ENCODE results near the gene CDC42EP4. TPM values are rescaled to one million over a fixed set of nuclear protein-coding genes. Genes with fewer than 3 reads are reported as not detected.
A peak's percentile ranks its signal among the peaks of the same experiment; 100 is the strongest.

Gene CDC42EP4
- total and polyA plus RNA-seq, 9 of the 15 experiments (the other 6 are each of a cell fraction or from before 2014, with no cell fraction given): 0.65 to 20.8 (median 12.3) TPM

DNA sequence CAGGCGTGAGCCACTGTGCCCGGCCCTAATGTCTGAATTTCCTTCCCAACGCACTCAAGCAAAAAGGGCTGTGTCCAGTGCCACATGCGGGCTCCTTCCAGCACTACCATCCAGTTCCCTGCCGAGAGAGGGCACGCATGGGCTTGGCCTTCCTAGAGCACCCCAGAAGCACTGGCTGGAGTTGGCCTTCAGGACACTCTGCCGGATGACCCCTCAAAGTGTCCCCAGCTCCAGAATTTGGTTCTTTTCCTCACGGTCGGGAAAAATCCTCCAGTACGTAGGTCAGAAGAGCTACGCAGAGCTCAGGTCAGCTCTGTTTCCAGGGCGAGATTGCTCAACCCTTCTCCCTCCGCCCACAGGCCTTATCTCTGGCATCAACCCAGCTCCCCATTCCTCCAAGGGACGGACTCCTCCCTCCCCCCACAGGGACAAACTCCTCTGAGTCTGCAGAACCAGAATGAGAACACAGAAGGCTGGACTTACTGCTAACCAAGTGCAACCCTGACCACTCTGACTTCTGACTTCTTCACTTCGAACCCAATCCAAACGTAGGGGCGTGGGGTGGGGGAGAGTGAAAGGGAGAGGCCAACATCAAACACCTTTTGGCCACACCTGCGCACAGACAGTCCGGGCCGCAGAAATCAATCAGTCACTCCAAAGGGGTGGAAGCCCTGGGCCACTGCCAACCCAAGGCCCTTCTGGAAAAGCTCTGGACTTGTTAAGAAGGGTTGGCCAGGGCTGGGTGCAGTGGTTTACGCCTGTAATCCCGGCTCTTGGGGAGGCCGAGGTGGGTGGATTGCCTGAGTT, 3.6 kb downstream of the CDC42EP4 start (continued):
- no peak for TF ChIP-seq PCBP2 (IDR thresholded peaks at IDR 0.05; ENCODE audit: low read depth, low read length, poor library complexity, severe bottlenecking)
- no peak for TF ChIP-seq ZNF696 (CRISPR knock-in tag; conservative IDR thresholded peaks at IDR 0.05)
- no peak for TF ChIP-seq ZNF780A (CRISPR knock-in tag; IDR thresholded peaks at IDR 0.05)
- TF ChIP-seq MYBL2 (IDR thresholded peaks at IDR 0.05; ENCODE audit: low read depth): no peak
- no peak for TF ChIP-seq MYBL2 (CRISPR knock-in tag; IDR thresholded peaks at IDR 0.05; ENCODE audit: borderline replicate concordance)
- 0 out of 2 replicates have a peak, but pooled peaks have one; percentile 20 for TF ChIP-seq ZBTB17 (CRISPR knock-in tag; IDR thresholded peaks at IDR 0.05)
- TF ChIP-seq RBFOX2 (IDR thresholded peaks at IDR 0.05; ENCODE audit: low read depth, low read length): 0 out of 2 replicates have a peak, but pooled peaks have one; percentile 18
- TF ChIP-seq HEY1 (CRISPR knock-in tag; IDR thresholded peaks at IDR 0.05; ENCODE audit: borderline replicate concordance): no peak
- peak; percentile 66 for TF ChIP-seq SOX6 (IDR thresholded peaks at IDR 0.05)
- no peak for TF ChIP-seq FOXO4 (CRISPR knock-in tag; IDR thresholded peaks at IDR 0.05)
- TF ChIP-seq ARID2 (IDR thresholded peaks at IDR 0.05): no peak
- TF ChIP-seq NR2C2 (CRISPR knock-in tag; IDR thresholded peaks at IDR 0.05): no peak; the same call in 1 of the 2 replicates
- peak; percentile 81 for TF ChIP-seq NR2C2 (tag; IDR thresholded peaks at IDR 0.05)
- TF ChIP-seq MCM5 (IDR thresholded peaks at IDR 0.05; ENCODE audit: low read depth): no peak
